Measurements from ENCODE around the gene MAN1A2. TPM values are rescaled to one million over a fixed set of nuclear protein-coding genes. Genes with fewer than 3 reads are reported as not detected.
A peak's percentile ranks its signal among the peaks of the same experiment; 100 is the strongest.

The MAN1A2 gene
- total and polyA plus RNA-seq, 2 experiments from 2014 or later, result 22.8 to 48.1 TPM

DNA sequence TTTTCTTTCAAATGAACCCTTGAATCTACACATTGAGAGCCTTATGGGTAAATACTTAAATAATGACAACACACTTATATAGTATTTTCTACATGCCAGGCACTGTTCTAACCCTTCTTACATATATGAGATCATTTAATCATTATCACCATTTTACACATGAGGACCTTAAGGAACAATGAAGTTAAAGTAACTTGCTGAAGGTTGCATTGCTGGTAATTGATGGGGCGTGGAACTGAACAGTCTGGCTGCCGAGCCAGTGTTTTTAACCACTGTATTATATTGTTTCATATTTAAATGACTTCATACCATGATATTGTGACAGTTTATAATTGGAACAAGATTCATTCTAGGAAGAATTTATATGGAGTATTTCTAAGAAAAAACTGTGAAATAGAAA lies 126.7 kb downstream of the MAN1A2 start:
- H4K20me1 ChIP-seq (ENCODE audit: insufficient read depth), result no peaks in the 10 kb centered on the region
- no peak for TF ChIP-seq EZH2phosphoT487 (IDR thresholded peaks at IDR 0.05; ENCODE audit: insufficient read depth, low read depth)
- no peak for TF ChIP-seq EZH2 (IDR thresholded peaks at IDR 0.05; ENCODE audit: insufficient read depth, poor library complexity, severe bottlenecking)
- H3K27me3 ChIP-seq (replicated peaks; ENCODE audit: insufficient read depth), result no peaks in the 10 kb centered on the region
- no peak for DNase-seq
- H3K36me3 ChIP-seq (ENCODE audit: low read depth), result peaks cover 11% of the 10 kb centered on the region
- 52 to 55% methylated on average over 2 of the region's 2 CpGs for WGBS, 2 experiments (ENCODE audit: low coverage in 1 of 2, low lambda C conversion rate in 2 of 2, missing lambda C conversion rate in 2 of 2)
- H3K9me2 ChIP-seq (ENCODE audit: insufficient read depth), result no peaks in the 10 kb centered on the region
- H3K4me3 ChIP-seq, result no peak overlapping the region
- H3F3A ChIP-seq (ENCODE audit: insufficient read depth), result no peaks in the 10 kb centered on the region
- H3K4me2 ChIP-seq (ENCODE audit: unreplicated experiment), result no peak overlapping the region
- H2AFZ ChIP-seq, result no peak overlapping the region
- no peaks in the 10 kb centered on the region for H3K79me2 ChIP-seq (ENCODE audit: insufficient read depth)
- in situ Hi-C loops (cut with MboI), result no loop called here
- no peak overlapping the region for H3K9ac ChIP-seq
- no peaks in the 10 kb centered on the region for H3K4me1 ChIP-seq (ENCODE audit: insufficient read depth)
- H3K9me3 ChIP-seq (ENCODE audit: low read depth), result no peaks in the 10 kb centered on the region
- no peak overlapping the region for H3K27ac ChIP-seq

DNA sequence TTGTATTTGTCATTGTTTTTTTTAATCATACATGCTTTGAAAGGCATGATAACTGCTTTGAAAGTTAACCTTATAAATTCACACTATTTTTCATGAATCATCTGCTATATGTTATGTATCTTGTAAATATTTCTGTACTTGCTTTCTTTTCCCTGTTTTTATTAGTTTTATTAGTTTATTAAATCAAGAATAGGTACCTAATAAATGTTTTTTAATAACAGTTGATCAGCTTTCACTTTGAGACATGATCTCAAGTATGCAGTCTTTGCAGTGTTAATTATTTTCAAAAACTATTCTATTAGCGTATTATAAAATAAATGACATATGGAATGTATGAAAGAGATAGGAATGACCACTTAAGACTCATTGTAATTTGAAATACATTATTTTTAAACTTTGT lies 127.8 kb downstream of the MAN1A2 start:
- no peaks in the 10 kb centered on the region for H3K9me3 ChIP-seq (ENCODE audit: low read depth)
- no peaks in the 10 kb centered on the region for H3K27me3 ChIP-seq (replicated peaks; ENCODE audit: insufficient read depth)
- WGBS, 2 experiments (ENCODE audit: low coverage in 1 of 2, low lambda C conversion rate in 2 of 2, missing lambda C conversion rate in 2 of 2), result 97 to 100% methylated on average over 1 of the region's 1 CpG
- no peaks in the 10 kb centered on the region for H3K9me2 ChIP-seq (ENCODE audit: insufficient read depth)
- no peak for TF ChIP-seq EZH2phosphoT487 (IDR thresholded peaks at IDR 0.05; ENCODE audit: insufficient read depth, low read depth)
- no peak for TF ChIP-seq EZH2 (IDR thresholded peaks at IDR 0.05; ENCODE audit: insufficient read depth, poor library complexity, severe bottlenecking)
- H3K4me3 ChIP-seq, result no peak overlapping the region
- no peak overlapping the region for H3K27ac ChIP-seq
- H3K4me1 ChIP-seq (ENCODE audit: insufficient read depth), result no peaks in the 10 kb centered on the region
- no peaks in the 10 kb centered on the region for H3F3A ChIP-seq (ENCODE audit: insufficient read depth)
- no peaks in the 10 kb centered on the region for H3K79me2 ChIP-seq (ENCODE audit: insufficient read depth)
- in situ Hi-C loops (cut with MboI), result no loop called here
- no peak overlapping the region for H3K4me2 ChIP-seq (ENCODE audit: unreplicated experiment)
- no peak overlapping the region for H2AFZ ChIP-seq
- no peak for DNase-seq
- peaks cover 14% of the 10 kb centered on the region for H3K36me3 ChIP-seq (ENCODE audit: low read depth)
- H4K20me1 ChIP-seq (ENCODE audit: insufficient read depth), result no peaks in the 10 kb centered on the region
- H3K9ac ChIP-seq, result no peak overlapping the region

DNA sequence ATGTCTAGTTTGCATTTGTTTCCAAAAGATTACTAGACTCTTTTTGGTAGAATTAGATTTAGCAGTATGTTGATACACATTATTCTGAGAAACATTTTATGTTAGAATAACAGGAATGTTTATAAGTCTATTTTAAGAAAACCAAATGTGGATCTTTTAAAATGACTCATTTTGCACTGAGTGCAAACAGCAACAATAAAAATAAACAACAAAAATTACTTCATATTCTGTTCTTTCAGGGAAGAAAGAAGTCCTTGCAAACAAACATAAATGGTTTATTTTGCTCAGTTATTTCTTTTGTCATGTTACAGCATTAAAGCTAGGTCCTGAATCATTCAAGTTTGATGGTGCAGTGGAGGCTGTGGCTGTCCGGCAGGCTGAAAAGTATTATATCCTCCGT lies 131.8 kb downstream of the MAN1A2 start:
- Histone ChIP-seq H3K4me1 (ENCODE audit: insufficient read depth) (no peaks in the 10 kb centered on the region; the same call in 1 of the 2 replicates), H3K27ac (no peak overlapping the region), H3K9ac (no peak overlapping the region), H3K4me2 (ENCODE audit: unreplicated experiment) (no peak overlapping the region), H3K4me3 (no peak overlapping the region), H3K36me3 (ENCODE audit: low read depth) (peaks cover 10% of the 10 kb centered on the region), H3K9me2 (ENCODE audit: insufficient read depth) (no peaks in the 10 kb centered on the region), H3K27me3 (replicated peaks; ENCODE audit: insufficient read depth) (no peaks in the 10 kb centered on the region), H2AFZ (no peak overlapping the region), H3F3A (ENCODE audit: insufficient read depth) (no peaks in the 10 kb centered on the region), H3K9me3 (ENCODE audit: low read depth) (no peaks in the 10 kb centered on the region), H4K20me1 (ENCODE audit: insufficient read depth) (no peaks in the 10 kb centered on the region), H3K79me2 (ENCODE audit: insufficient read depth) (no peaks in the 10 kb centered on the region)
- DNase-seq, result no peak
- 85 to 87% methylated on average over 2 of the region's 2 CpGs for WGBS, 2 experiments (ENCODE audit: low coverage in 1 of 2, low lambda C conversion rate in 2 of 2, missing lambda C conversion rate in 2 of 2)
- TF ChIP-seq EZH2phosphoT487 (IDR thresholded peaks at IDR 0.05; ENCODE audit: insufficient read depth, low read depth), result no peak
- no peak for TF ChIP-seq EZH2 (IDR thresholded peaks at IDR 0.05; ENCODE audit: insufficient read depth, poor library complexity, severe bottlenecking)
- in situ Hi-C loops (cut with MboI), result no loop called here

DNA sequence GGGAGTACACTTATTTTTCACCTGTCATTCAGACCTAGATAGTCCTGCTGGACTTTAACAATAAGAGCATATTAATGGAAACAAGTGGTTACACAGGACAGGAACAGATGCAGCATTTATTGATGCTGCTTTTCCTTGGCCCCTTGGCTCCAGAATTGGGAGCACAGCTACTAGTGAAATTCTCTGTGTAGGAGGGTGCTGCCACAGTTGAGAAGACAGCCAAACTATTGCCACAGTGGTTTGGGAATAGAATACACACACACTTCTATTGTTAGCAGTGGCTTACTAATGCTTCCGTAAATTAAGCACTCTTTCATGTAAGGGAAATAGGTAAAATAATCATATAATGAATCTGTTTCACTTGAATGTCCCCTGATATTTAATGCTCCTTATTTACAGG lies 133.3 kb downstream of the MAN1A2 start:
- Histone ChIP-seq H3K27me3 (replicated peaks; ENCODE audit: insufficient read depth) (no peaks in the 10 kb centered on the region), H3K36me3 (ENCODE audit: low read depth) (peaks cover 5% of the 10 kb centered on the region), H3K4me2 (ENCODE audit: unreplicated experiment) (no peak overlapping the region), H3K9me3 (ENCODE audit: low read depth) (no peaks in the 10 kb centered on the region), H3K9ac (no peak overlapping the region), H3K9me2 (ENCODE audit: insufficient read depth) (no peaks in the 10 kb centered on the region), H3K27ac (no peak overlapping the region), H3K79me2 (ENCODE audit: insufficient read depth) (no peaks in the 10 kb centered on the region), H3K4me1 (ENCODE audit: insufficient read depth) (no peaks in the 10 kb centered on the region; the same call in 1 of the 2 replicates), H3K4me3 (no peak overlapping the region), H3F3A (ENCODE audit: insufficient read depth) (no peaks in the 10 kb centered on the region), H2AFZ (no peak overlapping the region), H4K20me1 (ENCODE audit: insufficient read depth) (no peaks in the 10 kb centered on the region)
- in situ Hi-C loops (cut with MboI), result no loop called here
- TF ChIP-seq EZH2 (IDR thresholded peaks at IDR 0.05; ENCODE audit: insufficient read depth, poor library complexity, severe bottlenecking) (no peak), EZH2phosphoT487 (IDR thresholded peaks at IDR 0.05; ENCODE audit: insufficient read depth, low read depth) (no peak)
- no peak for DNase-seq
- WGBS, 2 experiments (ENCODE audit: low coverage in 1 of 2, low lambda C conversion rate in 2 of 2, missing lambda C conversion rate in 2 of 2), result 95 to 97% methylated on average over 1 of the region's 1 CpG

DNA sequence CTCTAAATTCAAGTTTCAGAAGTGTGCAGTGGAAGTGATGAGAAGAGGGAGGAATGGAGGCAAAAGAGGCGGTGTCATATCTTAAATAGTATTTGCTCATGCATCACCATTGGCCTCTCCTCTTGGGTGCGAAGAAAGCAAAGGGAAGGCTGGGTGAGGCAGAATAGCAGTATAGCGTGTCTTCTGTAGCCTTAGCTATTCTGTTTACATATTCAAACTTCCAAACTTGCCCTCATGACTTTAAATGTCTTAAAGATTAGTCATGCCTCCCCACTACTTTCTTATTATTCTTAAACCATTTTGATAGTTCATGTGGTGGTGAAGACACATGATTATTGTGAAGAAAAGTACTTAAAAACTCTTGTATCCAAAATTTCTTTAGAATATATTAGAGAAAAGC lies 134.0 kb downstream of the MAN1A2 start:
- H3K4me1 ChIP-seq (ENCODE audit: insufficient read depth), result no peaks in the 10 kb centered on the region; the same call in 1 of the 2 replicates
- in situ Hi-C loops (cut with MboI), result no loop called here
- H3K4me2 ChIP-seq (ENCODE audit: unreplicated experiment), result no peak overlapping the region
- H3K4me3 ChIP-seq, result no peak overlapping the region
- whole genome bisulfite sequencing, 2 experiments (ENCODE audit: low coverage in 1 of 2, low lambda C conversion rate in 2 of 2, missing lambda C conversion rate in 2 of 2), result 94 to 98% methylated on average over 3 of the region's 3 CpGs
- no peak overlapping the region for H3K9ac ChIP-seq
- no peaks in the 10 kb centered on the region for H3K9me3 ChIP-seq (ENCODE audit: low read depth)
- H3K79me2 ChIP-seq (ENCODE audit: insufficient read depth), result no peaks in the 10 kb centered on the region
- H2AFZ ChIP-seq, result no peak overlapping the region
- no peaks in the 10 kb centered on the region for H3F3A ChIP-seq (ENCODE audit: insufficient read depth)
- no peak for TF ChIP-seq EZH2 (IDR thresholded peaks at IDR 0.05; ENCODE audit: insufficient read depth, poor library complexity, severe bottlenecking)
- no peak for TF ChIP-seq EZH2phosphoT487 (IDR thresholded peaks at IDR 0.05; ENCODE audit: insufficient read depth, low read depth)
- H3K36me3 ChIP-seq (ENCODE audit: low read depth), result peaks cover 3% of the 10 kb centered on the region; the same call in 1 of the 2 replicates
- no peaks in the 10 kb centered on the region for H4K20me1 ChIP-seq (ENCODE audit: insufficient read depth)
- no peaks in the 10 kb centered on the region for H3K9me2 ChIP-seq (ENCODE audit: insufficient read depth)
- H3K27me3 ChIP-seq (replicated peaks; ENCODE audit: insufficient read depth), result no peaks in the 10 kb centered on the region
- no peak overlapping the region for H3K27ac ChIP-seq
- peak; percentile 24 for DNase-seq
